Measurements from ENCODE around the gene RAB6B. TPM values are rescaled to one million over a fixed set of nuclear protein-coding genes. Genes with fewer than 3 reads are reported as not detected.

The RAB6B gene
- polyA plus RNA-seq, 1 donor from 2014 or later = 57.5 TPM

GRCh38 chr3:133851266-133851906, 44.3 kb downstream of the RAB6B start:
- Histone ChIP-seq H4K20me1 (ENCODE audit: insufficient read depth) (no peaks in the 10 kb centered on the region), H3K9me3 (ENCODE audit: low read length) (no peaks in the 10 kb centered on the region), H3K27ac (ENCODE audit: low read length) (no peak overlapping the region), H3K79me2 (replicated peaks; ENCODE audit: insufficient read depth, low read length) (no peaks in the 10 kb centered on the region), H3F3A (ENCODE audit: insufficient read depth, low read length, poor library complexity, severe bottlenecking) (no peaks in the 10 kb centered on the region), H3K27me3 (ENCODE audit: insufficient read depth, low read depth, low read length) (no peaks in the 10 kb centered on the region), H3K36me3 (ENCODE audit: insufficient read depth, low read length) (no peaks in the 10 kb centered on the region), H3K4me3 (ENCODE audit: low read length) (no peak overlapping the region), H3K9me2 (ENCODE audit: insufficient read depth, low read length) (no peaks in the 10 kb centered on the region), H3K4me2 (ENCODE audit: low read length) (no peak overlapping the region), H2AFZ (ENCODE audit: low read depth, low read length) (no peak overlapping the region), H3K9ac (ENCODE audit: low read length) (no peak overlapping the region)
- TF ChIP-seq EZH2 (IDR thresholded peaks at IDR 0.05; ENCODE audit: borderline replicate concordance, insufficient read depth, low read length, poor library complexity, severe bottlenecking) (no peak), POLR2AphosphoS5 (IDR thresholded peaks at IDR 0.05) (no peak), RAD21 (conservative IDR thresholded peaks at IDR 0.05) (no peak), CTCF (IDR thresholded peaks at IDR 0.05; ENCODE audit: poor library complexity, severe bottlenecking) (no peak), MXI1 (conservative IDR thresholded peaks at IDR 0.05; ENCODE audit: poor library complexity, severe bottlenecking) (no peak), EP300 (conservative IDR thresholded peaks at IDR 0.05; ENCODE audit: poor library complexity, severe bottlenecking) (no peak), SMC3 (conservative IDR thresholded peaks at IDR 0.05; ENCODE audit: poor library complexity) (no peak), TAF1 (IDR thresholded peaks at IDR 0.05; ENCODE audit: low read depth) (no peak)

- TF ChIP-seq RAD21 (conservative IDR thresholded peaks at IDR 0.05) (no peak), POLR2AphosphoS5 (IDR thresholded peaks at IDR 0.05) (no peak), MXI1 (conservative IDR thresholded peaks at IDR 0.05; ENCODE audit: poor library complexity, severe bottlenecking) (no peak)
Measured at GRCh38 chr3:133850034-133850433, 45.6 kb downstream of the RAB6B start.

GRCh38 chr3:133849346-133849745, 46.3 kb downstream of the RAB6B start:
- no peaks in the 10 kb centered on the region for H4K20me1 ChIP-seq (ENCODE audit: insufficient read depth)
- H3K27me3 ChIP-seq (ENCODE audit: insufficient read depth, low read depth, low read length) = no peaks in the 10 kb centered on the region
- no peaks in the 10 kb centered on the region for H3K36me3 ChIP-seq (ENCODE audit: insufficient read depth, low read length)
- TF ChIP-seq RAD21 (conservative IDR thresholded peaks at IDR 0.05) (no peak), EZH2 (IDR thresholded peaks at IDR 0.05; ENCODE audit: borderline replicate concordance, insufficient read depth, low read length, poor library complexity, severe bottlenecking) (no peak), MXI1 (conservative IDR thresholded peaks at IDR 0.05; ENCODE audit: poor library complexity, severe bottlenecking) (no peak), POLR2AphosphoS5 (IDR thresholded peaks at IDR 0.05) (no peak), SMC3 (conservative IDR thresholded peaks at IDR 0.05; ENCODE audit: poor library complexity) (no peak), CTCF (IDR thresholded peaks at IDR 0.05; ENCODE audit: poor library complexity, severe bottlenecking) (no peak), REST (IDR thresholded peaks at IDR 0.05; ENCODE audit: borderline replicate concordance) (no peak), EP300 (conservative IDR thresholded peaks at IDR 0.05; ENCODE audit: poor library complexity, severe bottlenecking) (no peak), TAF1 (IDR thresholded peaks at IDR 0.05; ENCODE audit: low read depth) (no peak)
- no peak overlapping the region for H3K9ac ChIP-seq (ENCODE audit: low read length)
- no peaks in the 10 kb centered on the region for H3K9me2 ChIP-seq (ENCODE audit: insufficient read depth, low read length)
- H3F3A ChIP-seq (ENCODE audit: insufficient read depth, low read length, poor library complexity, severe bottlenecking) = no peaks in the 10 kb centered on the region
- H3K9me3 ChIP-seq (ENCODE audit: low read length) = no peaks in the 10 kb centered on the region
- H3K4me2 ChIP-seq (ENCODE audit: low read length) = no peak overlapping the region
- no peak overlapping the region for H3K27ac ChIP-seq (ENCODE audit: low read length)
- H3K79me2 ChIP-seq (replicated peaks; ENCODE audit: insufficient read depth, low read length) = no peaks in the 10 kb centered on the region
- H3K4me3 ChIP-seq (ENCODE audit: low read length) = no peak overlapping the region
- H2AFZ ChIP-seq (ENCODE audit: low read depth, low read length) = no peak overlapping the region

More at GRCh38 chr3:133850034-133850433, 45.6 kb downstream of the RAB6B start:
- H3K79me2 ChIP-seq (replicated peaks; ENCODE audit: insufficient read depth, low read length) = no peaks in the 10 kb centered on the region
- no peaks in the 10 kb centered on the region for H3F3A ChIP-seq (ENCODE audit: insufficient read depth, low read length, poor library complexity, severe bottlenecking)
- H4K20me1 ChIP-seq (ENCODE audit: insufficient read depth) = no peaks in the 10 kb centered on the region
- no peak overlapping the region for H3K27ac ChIP-seq (ENCODE audit: low read length)
- no peak overlapping the region for H2AFZ ChIP-seq (ENCODE audit: low read depth, low read length)
- no peaks in the 10 kb centered on the region for H3K9me2 ChIP-seq (ENCODE audit: insufficient read depth, low read length)
- H3K9ac ChIP-seq (ENCODE audit: low read length) = no peak overlapping the region
- H3K4me3 ChIP-seq (ENCODE audit: low read length) = no peak overlapping the region
- no peak overlapping the region for H3K4me2 ChIP-seq (ENCODE audit: low read length)
- no peaks in the 10 kb centered on the region for H3K27me3 ChIP-seq (ENCODE audit: insufficient read depth, low read depth, low read length)
- no peaks in the 10 kb centered on the region for H3K36me3 ChIP-seq (ENCODE audit: insufficient read depth, low read length)
- no peaks in the 10 kb centered on the region for H3K9me3 ChIP-seq (ENCODE audit: low read length)
